Vagina (tissue), 2 donors: Measurements from ENCODE around the gene KCNA1.

ENCODE experiments used
- POLR2A ChIP-seq, 2 donors: fragments of 450-650 bp; IDR thresholded peaks; one replicate each; pipeline ENCODE4 v1.6.1; 2017; ENCODE audit warnings: antibody characterized with exemption in 2 of 2, mild to moderate bottlenecking in 2 of 2, moderate library complexity in 2 of 2
- POLR2AphosphoS5 ChIP-seq, 2 donors: sonication (generic); formaldehyde crosslinking; IDR thresholded peaks; one replicate each; pipeline ENCODE4 v1.9.0; 2017; ENCODE audit warnings: antibody characterized with exemption in 2 of 2, mild to moderate bottlenecking in 2 of 2, low read depth in 1 of 2; ENCODE audit not compliant: insufficient read depth in 1 of 2
- TF ChIP-seq, protein P1 (sequence below), 3 experiments: fragments of 450-650 bp in 2 of 3; fragments of 200-600 bp in 1 of 3; sonication (generic) in 1 of 3; IDR thresholded peaks; one replicate each; pipeline ENCODE4 v1.5.1; 2017 to 2019; ENCODE audit warnings: antibody characterized with exemption in 3 of 3, mild to moderate bottlenecking in 2 of 3, moderate library complexity in 2 of 3

DNA sequence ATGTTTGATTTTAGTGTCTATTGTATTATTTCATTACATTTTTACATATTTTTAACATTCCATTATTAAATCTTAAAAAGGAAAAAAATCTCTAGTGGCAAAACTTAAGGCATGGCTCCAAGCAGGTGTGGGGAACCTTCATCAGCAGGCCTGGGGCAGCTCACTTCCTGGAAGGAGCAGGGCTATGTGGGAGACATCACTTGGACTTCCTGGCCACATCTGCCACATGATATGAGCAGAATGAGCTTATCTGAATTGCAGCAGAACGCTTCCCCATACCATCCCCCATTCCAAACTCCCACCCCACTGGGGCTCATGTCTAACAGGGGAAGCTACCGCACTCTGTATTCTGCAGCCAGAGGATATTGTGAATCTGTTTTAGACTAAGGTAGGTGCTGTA lies 35.0 kb upstream of the KCNA1 start:
- TF ChIP-seq, protein P1, sequence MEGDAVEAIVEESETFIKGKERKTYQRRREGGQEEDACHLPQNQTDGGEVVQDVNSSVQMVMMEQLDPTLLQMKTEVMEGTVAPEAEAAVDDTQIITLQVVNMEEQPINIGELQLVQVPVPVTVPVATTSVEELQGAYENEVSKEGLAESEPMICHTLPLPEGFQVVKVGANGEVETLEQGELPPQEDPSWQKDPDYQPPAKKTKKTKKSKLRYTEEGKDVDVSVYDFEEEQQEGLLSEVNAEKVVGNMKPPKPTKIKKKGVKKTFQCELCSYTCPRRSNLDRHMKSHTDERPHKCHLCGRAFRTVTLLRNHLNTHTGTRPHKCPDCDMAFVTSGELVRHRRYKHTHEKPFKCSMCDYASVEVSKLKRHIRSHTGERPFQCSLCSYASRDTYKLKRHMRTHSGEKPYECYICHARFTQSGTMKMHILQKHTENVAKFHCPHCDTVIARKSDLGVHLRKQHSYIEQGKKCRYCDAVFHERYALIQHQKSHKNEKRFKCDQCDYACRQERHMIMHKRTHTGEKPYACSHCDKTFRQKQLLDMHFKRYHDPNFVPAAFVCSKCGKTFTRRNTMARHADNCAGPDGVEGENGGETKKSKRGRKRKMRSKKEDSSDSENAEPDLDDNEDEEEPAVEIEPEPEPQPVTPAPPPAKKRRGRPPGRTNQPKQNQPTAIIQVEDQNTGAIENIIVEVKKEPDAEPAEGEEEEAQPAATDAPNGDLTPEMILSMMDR (IDR thresholded peaks at IDR 0.05): no peak
- TF ChIP-seq POLR2A (IDR thresholded peaks at IDR 0.05) (no peak), POLR2AphosphoS5 (IDR thresholded peaks at IDR 0.05; ENCODE audit: insufficient read depth in 1 of 2, low read depth in 1 of 2) (no peak)
